AG09309 (cell line): ENCODE data around the gene SMARCA1.

Experiments
- DNase-seq: peaks from one replicate; pipeline ENCODE4 v3.0.0-alpha.2; 2010; ENCODE audit warnings: low read depth
- H3K4me3 ChIP-seq: 2 replicates; pipeline ENCODE4 v1.5.1; 2011; ENCODE audit warnings: mild to moderate bottlenecking, low read depth, low read length, moderate library complexity; ENCODE audit not compliant: control insufficient read depth
- TF ChIP-seq, protein P1 (sequence below): IDR thresholded peaks from 2 replicates; pipeline ENCODE4 v1.5.1; 2011; ENCODE audit warnings: mild to moderate bottlenecking, low read depth, low read length, inconsistent platforms; ENCODE audit not compliant: insufficient read depth, control insufficient read depth; ENCODE audit errors: missing control alignments

SMARCA1 gene

DNA sequence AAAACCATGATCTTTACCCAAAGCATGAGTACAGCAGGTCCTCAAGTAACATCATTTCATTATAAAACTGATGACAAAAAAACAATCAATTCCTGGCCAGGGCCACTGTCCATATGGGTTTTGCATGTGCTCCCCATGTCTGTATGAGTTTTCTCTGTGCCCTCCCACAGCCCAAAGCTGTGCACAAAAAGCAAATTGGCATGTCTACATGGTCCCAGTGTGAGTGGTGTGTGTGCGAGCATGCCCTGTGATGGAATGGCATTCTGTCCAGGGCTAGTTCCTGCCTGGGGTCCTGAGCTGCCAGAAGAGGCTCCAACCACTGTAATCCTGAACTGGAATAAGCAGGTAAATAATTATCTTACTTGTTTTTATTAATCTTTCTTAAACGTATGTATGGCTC lies 28.4 kb downstream of the SMARCA1 start:
- no peak overlapping the region for H3K4me3 ChIP-seq
- TF ChIP-seq, protein P1, sequence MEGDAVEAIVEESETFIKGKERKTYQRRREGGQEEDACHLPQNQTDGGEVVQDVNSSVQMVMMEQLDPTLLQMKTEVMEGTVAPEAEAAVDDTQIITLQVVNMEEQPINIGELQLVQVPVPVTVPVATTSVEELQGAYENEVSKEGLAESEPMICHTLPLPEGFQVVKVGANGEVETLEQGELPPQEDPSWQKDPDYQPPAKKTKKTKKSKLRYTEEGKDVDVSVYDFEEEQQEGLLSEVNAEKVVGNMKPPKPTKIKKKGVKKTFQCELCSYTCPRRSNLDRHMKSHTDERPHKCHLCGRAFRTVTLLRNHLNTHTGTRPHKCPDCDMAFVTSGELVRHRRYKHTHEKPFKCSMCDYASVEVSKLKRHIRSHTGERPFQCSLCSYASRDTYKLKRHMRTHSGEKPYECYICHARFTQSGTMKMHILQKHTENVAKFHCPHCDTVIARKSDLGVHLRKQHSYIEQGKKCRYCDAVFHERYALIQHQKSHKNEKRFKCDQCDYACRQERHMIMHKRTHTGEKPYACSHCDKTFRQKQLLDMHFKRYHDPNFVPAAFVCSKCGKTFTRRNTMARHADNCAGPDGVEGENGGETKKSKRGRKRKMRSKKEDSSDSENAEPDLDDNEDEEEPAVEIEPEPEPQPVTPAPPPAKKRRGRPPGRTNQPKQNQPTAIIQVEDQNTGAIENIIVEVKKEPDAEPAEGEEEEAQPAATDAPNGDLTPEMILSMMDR: no peak
- DNase-seq: no peak

DNA sequence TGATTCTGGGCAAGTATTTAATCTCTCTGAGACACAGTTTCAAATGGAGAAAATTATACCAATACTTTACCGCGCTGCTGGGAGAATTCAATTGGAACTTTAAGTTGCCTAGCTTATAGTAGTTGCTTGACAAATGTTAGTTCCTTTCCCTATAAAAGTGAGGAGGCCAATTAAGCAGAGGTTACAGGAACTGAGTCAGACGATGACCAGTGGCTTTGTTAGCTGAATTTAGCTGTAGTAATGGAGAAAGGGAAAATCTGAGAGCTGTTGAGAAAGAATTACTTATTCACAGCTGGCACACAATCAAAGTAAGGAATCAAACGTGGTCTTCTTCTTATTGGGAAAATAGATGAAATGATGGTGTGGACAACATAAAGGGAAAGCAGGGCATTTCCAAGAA lies 29.6 kb downstream of the SMARCA1 start:
- DNase-seq: peak; percentile 34
- TF ChIP-seq, protein P1: no peak
- no peak overlapping the region for H3K4me3 ChIP-seq

DNA sequence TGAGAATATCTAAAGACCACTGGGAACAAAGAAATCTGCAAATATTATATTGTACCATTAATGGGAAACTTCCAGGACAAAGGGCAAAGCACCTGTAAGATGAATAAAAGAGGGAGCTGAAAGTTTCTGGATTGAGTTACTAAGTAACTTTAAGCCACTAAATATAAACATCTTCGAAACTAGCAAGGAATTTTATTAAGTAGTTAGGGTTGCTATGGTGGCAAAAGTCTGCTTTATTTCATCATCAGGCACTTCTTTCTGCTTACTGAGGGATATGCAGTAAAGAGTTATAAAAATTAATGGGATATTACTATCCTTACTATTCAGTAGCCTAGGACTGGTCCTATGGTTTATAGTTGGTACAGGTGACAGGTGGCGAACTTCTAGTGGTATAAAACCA lies 33.0 kb downstream of the SMARCA1 start:
- no peak for DNase-seq
- TF ChIP-seq, protein P1: no peak

DNA sequence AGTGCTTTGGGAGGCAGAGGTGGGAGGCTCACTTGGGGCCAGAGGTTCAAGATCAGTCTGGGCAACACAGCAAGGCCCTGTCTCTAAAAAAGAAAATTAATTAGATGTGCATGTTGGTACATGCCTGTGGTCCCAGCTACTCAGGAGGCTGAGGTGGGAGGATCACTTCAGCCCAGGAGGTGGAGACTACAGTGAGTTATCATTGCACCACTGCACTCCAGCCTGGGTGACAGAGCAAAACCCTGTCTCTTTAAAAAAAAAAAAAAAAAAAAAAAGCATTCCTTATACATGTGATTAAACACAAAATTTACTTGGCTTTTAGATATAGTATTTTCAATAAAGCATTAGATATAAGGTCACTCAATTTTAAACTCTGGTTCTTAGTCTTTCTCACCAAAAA lies 34.9 kb downstream of the SMARCA1 start:
- no peak for DNase-seq
- TF ChIP-seq, protein P1: no peak
- no peak overlapping the region for H3K4me3 ChIP-seq

More for the DNA sequence above, 33.0 kb downstream of the SMARCA1 start:
- no peak overlapping the region for H3K4me3 ChIP-seq

DNA sequence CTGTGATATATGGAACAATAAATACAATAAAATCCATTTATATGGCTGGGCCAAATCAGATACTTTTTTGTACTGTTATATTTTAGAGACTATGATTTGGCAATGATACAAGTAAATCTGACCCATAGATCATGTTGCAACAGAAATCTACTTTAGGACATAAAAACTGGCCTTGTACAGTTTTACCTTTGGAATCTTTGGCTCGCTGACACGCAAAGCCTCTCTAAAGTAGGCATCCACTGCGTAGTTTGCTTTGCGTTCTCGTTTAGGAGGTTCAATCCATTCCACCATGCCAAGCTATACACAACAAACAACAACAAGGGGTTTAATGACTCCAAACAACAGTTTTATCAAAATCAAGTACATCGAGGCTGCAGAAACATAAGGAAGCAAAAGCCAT lies 42.4 kb downstream of the SMARCA1 start:
- H3K4me3 ChIP-seq: no peak overlapping the region
- no peak for DNase-seq
- TF ChIP-seq, protein P1: no peak

DNA sequence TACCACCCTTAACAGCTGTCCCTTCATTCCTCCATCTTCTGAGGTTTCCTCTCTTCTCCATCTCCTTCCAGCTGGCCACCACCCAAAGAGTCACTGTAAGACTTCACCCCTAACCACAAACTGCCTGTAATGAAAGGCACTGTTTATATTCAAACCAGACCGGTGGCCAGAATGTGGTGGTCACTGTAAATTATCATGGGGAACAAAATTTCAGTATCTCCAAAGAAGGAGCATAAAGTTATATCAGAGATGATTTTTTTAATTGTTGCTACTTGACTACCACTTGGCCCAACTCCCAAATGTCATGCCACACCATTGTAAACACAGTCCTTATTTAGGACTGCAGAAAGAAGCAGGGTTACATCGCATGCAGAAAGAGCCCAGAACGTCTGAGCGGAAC lies 44.8 kb downstream of the SMARCA1 start:
- TF ChIP-seq, protein P1: no peak
- H3K4me3 ChIP-seq: no peak overlapping the region
- no peak for DNase-seq

DNA sequence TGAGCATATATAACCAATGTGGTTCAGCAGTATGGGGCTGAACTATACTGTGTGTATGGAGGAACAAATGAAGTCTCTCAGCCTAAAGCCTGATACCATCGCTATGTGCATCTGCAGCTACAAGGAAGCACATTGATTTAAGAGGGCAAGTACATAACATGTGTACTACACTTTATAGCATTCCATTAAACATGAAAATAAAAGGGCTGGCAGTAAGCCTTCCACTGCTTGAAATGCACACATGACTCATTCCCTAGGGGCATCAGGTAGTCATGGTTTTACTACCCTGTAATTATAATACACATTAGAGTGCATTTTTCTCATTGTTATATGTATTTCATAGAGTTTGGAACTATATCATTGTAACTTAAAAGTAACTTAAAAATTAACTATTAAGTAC lies 51.2 kb downstream of the SMARCA1 start:
- no peak for DNase-seq
- TF ChIP-seq, protein P1: no peak
- H3K4me3 ChIP-seq: no peak overlapping the region
